ENCODE data around the gene ALOX5AP.
"Not testable (repeated sequence)": the region's sequence is repeated elsewhere in the genome, so short reads cannot be mapped to it uniquely, and the experiment has no call there.

Gene ALOX5AP

GRCh38 chr13:30739237-30739528, 3.8 kb downstream of the ALOX5AP start:
- DNase-seq, result no peak

- DNase-seq, result peak; percentile 95
Observed at GRCh38 chr13:30739761-30740642, 4.7 kb downstream of the ALOX5AP start.

GRCh38 chr13:30742901-30743300, 7.6 kb downstream of the ALOX5AP start:
- no peak for DNase-seq

- no peak for DNase-seq
Observed at GRCh38 chr13:30743319-30744055, 8.1 kb downstream of the ALOX5AP start.

- DNase-seq, result peak; percentile 97
Observed at GRCh38 chr13:30744056-30744680, 8.8 kb downstream of the ALOX5AP start.

DNA sequence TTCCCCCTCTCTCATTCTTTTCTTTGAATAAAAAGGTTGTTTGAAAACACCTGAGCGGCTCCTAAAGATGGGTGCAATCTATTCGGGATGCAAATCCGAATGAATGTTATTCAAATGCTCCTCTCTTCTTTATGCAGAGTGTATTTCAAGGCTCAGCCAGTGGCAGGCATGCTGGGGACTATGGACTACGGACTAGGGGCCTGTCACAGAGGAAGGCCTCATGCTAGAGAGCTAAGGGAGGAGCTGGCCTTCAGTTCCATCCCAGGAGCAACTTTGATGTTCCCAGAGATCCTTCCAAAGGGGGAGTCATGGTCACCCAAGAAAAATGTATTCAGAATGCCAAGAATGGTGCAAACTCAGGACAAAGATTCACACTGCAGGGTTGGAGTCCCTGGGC, 9.3 kb downstream of the ALOX5AP start:
- no peak for DNase-seq

DNA sequence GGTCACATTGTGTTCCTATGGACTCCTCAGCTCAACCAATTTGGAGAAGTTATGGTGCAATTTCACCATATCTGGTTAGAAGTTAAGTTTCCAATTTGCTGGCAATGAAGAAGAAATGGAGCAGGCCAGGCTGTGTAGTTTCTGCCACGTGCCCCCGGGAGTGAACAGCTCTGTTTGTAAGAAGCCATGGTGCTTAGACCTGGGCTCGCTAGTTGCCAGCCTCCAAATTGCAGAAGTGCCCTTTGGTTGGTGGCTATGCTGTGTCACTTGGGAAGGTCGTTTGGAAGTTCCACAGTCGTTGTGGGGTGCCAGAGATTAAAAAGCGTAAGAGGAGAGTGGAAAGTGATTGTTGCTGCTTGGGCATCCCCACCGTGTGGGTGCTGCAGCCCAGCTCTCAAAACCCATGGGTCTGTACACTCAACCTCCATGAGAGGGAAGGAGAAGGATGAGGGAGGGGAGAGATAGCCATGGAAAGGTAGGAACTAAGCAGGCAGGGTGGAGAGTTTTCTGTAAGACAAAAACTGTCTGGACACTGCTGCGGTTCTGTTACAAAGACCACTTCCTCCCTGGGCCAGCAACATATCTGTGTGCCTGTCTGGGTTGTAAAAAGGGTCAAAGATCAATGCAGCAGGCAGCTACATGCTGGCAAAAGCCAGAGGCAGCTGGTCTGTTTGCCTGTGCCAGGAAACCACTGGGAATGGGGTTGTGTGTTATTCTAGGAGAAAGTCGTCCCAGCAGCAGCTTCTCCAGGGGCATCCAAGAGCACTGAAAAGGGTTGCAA, 10.8 kb downstream of the ALOX5AP start:
- DNase-seq, result no peak

DNA sequence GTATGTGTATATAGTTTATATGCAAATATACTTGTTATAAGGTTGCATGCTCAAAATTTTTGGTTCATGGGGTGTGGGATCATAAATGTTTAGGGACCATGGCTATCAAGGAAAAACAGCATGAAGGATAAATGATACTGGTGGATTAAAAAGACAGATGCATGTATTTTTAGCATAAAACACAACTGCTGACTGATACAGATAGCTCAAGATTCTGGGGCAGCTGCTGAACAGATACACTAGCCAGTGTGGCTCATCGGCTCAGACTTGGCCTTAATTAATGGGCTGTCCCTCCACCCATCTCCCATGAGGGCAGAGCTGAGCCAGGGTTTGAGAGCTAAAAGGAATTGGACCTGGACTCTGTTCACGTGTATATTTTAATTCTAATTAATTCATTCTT, 11.4 kb downstream of the ALOX5AP start:
- no peak for DNase-seq

DNA sequence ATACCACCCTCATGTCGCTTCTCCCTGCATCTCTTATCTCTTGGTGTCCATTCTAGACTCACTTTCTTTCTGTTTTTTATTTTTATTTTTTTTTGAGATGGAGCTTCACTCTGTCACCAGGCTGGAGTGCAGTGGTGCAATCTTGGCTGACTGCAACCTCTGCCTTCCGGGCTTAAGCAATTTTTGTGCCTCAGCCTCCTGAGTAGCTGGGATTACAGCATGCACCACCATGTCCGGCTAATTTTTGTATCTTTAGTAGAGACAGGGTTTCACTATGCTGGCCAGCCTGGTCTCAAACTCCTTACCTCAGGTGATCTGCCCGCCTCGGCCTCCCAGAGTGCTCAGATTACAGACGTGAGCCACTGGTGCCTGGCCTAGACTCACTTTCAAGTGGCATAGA, 12.5 kb downstream of the ALOX5AP start:
- not testable (repeated sequence) for DNase-seq

DNA sequence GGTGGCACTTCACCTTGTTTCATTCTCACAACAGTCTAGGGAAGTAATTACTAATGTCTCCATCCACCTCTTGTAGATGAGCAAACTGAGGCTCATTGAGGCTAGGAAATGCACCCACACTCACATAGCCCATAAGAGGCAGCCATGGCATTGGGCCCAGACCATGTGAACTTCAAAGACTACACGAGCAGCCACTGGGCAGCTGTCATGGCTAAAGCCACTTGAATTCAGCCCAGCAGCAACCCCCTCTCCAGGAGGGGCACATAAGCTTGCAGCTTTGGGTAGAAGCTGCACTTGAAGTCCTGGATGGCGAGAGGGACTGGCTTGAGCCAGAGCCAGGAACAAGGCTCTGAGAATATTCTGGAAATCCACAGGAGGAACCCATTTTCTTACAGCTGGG, 13.4 kb downstream of the ALOX5AP start:
- no peak for DNase-seq

DNA sequence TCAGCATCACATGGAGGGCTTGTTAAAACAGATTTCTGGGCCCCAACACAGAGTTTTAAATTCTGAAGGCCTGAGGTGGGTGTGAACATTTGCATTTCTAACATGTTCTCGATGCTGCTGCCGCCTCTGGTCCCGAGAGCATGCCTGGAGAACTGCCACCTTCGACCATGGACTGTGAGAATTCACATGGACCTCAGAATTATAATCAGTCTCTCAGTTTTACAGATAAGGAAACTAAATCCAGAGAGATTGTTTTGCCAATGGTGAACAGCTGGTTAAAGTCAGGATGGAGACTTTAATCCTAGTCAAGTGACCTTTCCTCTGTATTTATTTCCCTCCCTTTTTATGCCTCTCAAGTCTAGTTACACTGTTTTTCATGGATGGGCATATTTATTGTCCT, 14.7 kb downstream of the ALOX5AP start:
- DNase-seq, result no peak

DNA sequence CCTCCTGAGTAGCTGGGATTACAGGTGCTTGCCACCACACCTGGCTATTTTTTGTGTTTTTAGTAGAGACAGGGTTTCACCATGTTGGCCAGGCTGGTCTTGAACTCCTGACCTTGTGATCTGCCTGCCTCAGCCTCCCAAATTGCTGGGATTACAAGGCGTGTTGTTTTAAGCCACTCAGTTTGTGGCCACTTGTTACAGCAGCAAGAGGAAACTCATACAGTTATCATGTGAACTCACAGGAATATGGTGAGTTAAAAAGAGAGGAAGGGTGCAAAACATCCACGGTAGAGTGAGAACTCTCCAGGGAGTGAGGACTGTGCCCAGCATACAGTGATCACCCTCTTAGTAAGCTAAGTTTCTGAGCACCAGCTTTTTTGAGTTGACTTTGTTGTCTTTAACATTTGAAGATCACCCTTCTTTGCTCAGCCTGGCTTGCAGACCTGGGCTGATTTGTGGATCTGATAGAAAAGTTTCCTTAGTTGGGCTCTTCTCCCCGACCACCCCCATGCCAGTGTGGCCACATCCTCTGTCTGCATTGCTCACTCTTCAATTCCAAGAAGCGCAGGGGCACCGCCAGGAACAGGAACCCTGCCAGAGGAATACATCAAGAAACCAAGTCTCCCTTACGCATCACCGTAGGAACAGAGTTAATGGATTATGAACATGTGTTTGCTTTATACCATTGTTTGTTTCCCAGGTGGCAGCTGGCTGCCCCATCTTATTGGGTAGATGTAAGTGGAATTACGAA, 16.0 kb downstream of the ALOX5AP start:
- no peak for DNase-seq

- DNase-seq, result no peak
Observed at GRCh38 chr13:30752201-30752797, 17.0 kb downstream of the ALOX5AP start.

GRCh38 chr13:30753030-30753616, 17.8 kb downstream of the ALOX5AP start:
- DNase-seq, result no peak

- no peak for DNase-seq
Observed at GRCh38 chr13:30755678-30756077, 20.3 kb downstream of the ALOX5AP start.

DNA sequence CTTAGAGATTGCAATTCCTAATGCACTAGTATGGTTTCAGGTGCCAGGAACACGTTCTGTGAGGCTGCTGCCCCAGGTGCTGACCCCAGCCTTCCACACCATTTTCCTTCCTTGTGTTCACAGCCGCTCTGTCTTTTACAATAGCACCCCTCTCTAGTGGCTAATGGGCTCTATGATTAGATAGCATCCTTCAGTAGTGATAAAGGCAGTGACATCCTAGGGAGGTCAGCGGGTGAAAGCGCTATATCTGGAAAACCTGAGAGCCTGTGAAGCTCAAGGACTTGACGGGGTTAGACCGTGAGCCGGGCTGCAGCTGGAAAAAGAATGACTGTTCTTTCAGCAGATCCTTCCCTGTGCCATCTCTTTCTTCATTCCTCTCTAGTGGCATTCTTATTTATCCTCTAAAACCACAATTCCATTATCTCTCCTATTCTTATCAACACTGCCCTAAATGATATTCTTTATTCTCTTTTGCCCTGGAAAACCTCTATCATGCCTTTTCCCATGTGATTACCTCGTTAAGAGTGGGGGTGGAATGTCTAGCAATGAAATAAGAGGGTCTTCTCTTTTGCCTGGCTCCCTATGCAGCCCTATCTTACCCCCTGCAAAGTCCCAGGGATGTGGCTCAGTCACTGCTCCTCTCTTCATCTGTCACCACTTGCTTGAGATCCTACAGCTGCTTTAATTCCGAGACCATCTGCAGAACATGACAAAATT, 21.8 kb downstream of the ALOX5AP start:
- no peak for DNase-seq

- no peak for DNase-seq
Observed at GRCh38 chr13:30759748-30760147, 24.4 kb downstream of the ALOX5AP start.

DNA sequence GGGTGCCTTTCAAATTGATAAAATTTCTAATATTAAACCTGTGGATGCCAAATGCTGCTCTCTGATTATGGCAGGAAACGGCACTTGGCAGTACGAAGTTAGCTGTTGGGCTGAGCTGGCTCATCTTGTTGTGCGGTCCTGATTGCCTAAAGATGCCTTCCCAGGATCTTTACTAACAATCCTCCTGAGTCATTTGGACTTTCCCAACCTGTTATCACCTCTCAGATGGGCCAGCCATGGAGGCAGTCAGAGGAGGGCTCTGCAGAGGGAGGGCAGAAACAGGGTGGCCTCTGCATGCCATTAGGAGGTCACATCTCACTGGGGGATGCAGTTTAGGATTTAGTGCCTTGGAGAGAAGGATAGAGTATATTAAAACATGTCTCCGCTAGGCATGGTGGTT, 27.3 kb downstream of the ALOX5AP start:
- no peak for DNase-seq

DNA sequence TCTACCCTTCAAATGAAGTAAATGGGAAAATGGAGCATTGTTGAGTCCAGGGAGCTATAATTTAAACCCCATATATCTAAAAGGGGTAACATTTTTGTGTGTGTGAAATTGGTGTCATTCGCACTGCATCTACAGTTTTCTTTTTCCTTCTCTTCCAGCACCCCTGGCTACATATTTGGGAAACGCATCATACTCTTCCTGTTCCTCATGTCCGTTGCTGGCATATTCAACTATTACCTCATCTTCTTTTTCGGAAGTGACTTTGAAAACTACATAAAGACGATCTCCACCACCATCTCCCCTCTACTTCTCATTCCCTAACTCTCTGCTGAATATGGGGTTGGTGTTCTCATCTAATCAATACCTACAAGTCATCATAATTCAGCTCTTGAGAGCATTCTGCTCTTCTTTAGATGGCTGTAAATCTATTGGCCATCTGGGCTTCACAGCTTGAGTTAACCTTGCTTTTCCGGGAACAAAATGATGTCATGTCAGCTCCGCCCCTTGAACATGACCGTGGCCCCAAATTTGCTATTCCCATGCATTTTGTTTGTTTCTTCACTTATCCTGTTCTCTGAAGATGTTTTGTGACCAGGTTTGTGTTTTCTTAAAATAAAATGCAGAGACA, 28.6 kb downstream of the ALOX5AP start:
- DNase-seq, result no peak

DNA sequence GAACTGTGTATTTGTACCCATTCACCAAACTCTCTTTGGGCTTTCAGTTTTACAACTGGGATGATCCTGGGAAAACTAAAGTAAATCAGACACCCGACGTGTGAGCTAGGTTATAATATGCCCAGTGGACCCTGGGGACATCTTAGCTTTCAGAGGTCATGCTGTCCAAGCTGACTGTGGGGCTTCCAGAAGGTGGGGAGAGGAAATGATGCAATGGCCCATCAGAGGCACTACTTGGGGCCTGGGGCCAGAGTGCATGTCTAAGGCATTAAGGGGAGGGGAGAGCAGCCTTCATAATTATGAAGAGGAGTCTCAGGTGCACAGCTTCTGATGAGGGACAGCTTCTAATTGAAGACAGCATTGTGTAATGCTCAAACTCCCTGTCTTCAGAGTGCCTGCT, 30.9 kb downstream of the ALOX5AP start:
- DNase-seq, result no peak

All from activated CD4-positive, alpha-beta T cell treated with anti-CD3 and anti-CD28 coated beads, Interleukin-2, amount 50 U/mL, for 16 hours (primary cell).